ENCODE results near the gene ATP1A3. TPM values are rescaled to one million over a fixed set of nuclear protein-coding genes. Genes with fewer than 3 reads are reported as not detected.
"Not testable (repeated sequence)": the region's sequence is repeated elsewhere in the genome, so short reads cannot be mapped to it uniquely, and the experiment has no call there.

Gene ATP1A3
- total and polyA plus RNA-seq, 4 experiments from 2014 or later, result 0.89 to 3.5 (median 1.8) TPM

DNA sequence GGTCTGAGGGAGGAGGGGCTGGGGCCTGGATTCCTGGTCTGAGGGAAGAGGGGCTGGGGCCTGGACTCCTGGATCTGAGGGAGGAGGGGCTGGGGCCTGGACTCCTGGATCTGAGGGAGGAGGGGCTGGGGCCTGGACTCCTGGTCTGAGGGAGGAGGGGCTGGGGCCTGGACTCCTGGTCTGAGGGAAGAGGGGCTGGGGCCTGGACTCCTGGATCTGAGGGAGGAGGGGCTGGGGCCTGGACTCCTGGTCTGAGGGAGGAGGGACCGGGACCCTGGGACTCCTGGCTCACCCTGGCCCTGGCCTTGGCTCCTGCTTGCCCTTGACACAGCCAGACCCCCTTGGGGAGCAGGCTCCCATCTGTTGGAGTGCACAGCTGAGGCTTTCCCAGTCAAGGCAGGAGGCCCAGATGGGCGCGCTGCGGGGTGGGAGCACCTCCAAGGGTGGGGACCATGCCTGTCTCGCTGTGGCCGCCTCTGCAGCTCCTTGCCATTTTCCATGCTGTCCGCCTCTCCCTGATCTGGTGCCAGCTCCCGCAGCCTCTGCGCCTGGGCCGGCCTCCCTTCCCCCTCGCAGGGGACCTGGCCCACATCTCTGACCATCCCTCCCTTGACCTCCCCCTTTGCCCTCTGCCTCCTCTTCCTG is 2.0 kb downstream of the ATP1A3 start:
- H3K9me3 Mint-ChIP-seq; H3K27ac ChIP-seq (ENCODE audit: low read depth, low read length); H3K36me3 Mint-ChIP-seq; H3K9me3 ChIP-seq (ENCODE audit: control insufficient read depth in 1 of 2, low read length in 2 of 2); POLR2A ChIA-PET (ENCODE audit: partially characterized antibody); H3K4me3 ChIP-seq (ENCODE audit: low read length in 2 of 2); CTCF ChIA-PET (ENCODE audit: partially characterized antibody); H3K36me3 ChIP-seq (ENCODE audit: insufficient read depth, low read length); DNase-seq; intact Hi-C loops (cut with micrococcal nuclease): not testable (repeated sequence)
- Mint-ChIP-seq H3K4me1 (peaks cover 11 to 29% (median 20%) of the 10 kb centered on the region in 4 donors), H3K4me3 (peak overlapping the region in 3 of 8 donors; percentile 6 to 48 (median 43)), H3K27ac (peak overlapping the region in 1 of 7 donors; percentile 8), H3K27me3 (peaks cover 23 to 24% of the 10 kb centered on the region in 2 donors)
- peaks cover 15% of the 10 kb centered on the region for H3K27me3 ChIP-seq (ENCODE audit: insufficient read depth, low read length)
- peaks cover 13% of the 10 kb centered on the region for H3K4me1 ChIP-seq (ENCODE audit: insufficient read depth, low read length)

DNA sequence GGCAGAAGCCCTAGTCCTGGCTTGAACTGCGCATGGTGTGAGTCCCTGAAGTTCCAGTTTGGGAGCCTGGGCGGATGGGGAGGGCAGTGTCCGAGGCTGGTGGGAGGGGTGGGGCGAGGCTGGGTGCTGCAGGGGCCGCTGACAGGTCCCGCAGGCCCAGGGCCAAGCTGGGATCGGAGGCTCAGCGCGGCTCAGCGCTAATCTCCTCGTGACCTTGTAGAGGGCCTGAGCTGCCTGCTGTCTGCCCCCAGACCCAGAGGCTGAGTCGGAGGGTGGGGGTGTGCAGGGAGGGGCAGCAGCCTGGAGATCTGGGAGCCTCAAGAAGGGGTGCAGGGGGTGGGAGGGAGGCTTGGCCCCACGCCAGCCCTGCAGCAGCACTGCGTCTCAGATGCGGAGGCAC is 3.0 kb downstream of the ATP1A3 start:
- Mint-ChIP-seq H3K4me3 (no peak overlapping the region), H3K4me1 (peaks cover 6 to 21% (median 16%) of the 10 kb centered on the region in 4 donors), H3K36me3 (peaks cover 0 to 4% of the 10 kb centered on the region in 2 donors), H3K27me3 (peaks cover 15 to 16% of the 10 kb centered on the region in 2 donors), H3K9me3 (peaks cover 0 to 2% (median 0%) of the 10 kb centered on the region in 8 donors), H3K27ac (no peak overlapping the region)
- no peaks in the 10 kb centered on the region for H3K36me3 ChIP-seq (ENCODE audit: insufficient read depth, low read length)
- H3K27me3 ChIP-seq (ENCODE audit: insufficient read depth, low read length), result peaks cover 7% of the 10 kb centered on the region
- H3K4me3 ChIP-seq (ENCODE audit: low read length in 2 of 2), result no peak overlapping the region
- peaks cover 13% of the 10 kb centered on the region for H3K4me1 ChIP-seq (ENCODE audit: insufficient read depth, low read length)
- POLR2A ChIA-PET (ENCODE audit: partially characterized antibody), result no interaction called here
- no peak overlapping the region for H3K27ac ChIP-seq (ENCODE audit: low read depth, low read length)
- no peak for DNase-seq
- intact Hi-C loops (cut with micrococcal nuclease), result no loop called here
- CTCF ChIA-PET (ENCODE audit: partially characterized antibody), result no interaction called here
- no peaks in the 10 kb centered on the region for H3K9me3 ChIP-seq (ENCODE audit: control insufficient read depth in 1 of 2, low read length in 2 of 2)

DNA sequence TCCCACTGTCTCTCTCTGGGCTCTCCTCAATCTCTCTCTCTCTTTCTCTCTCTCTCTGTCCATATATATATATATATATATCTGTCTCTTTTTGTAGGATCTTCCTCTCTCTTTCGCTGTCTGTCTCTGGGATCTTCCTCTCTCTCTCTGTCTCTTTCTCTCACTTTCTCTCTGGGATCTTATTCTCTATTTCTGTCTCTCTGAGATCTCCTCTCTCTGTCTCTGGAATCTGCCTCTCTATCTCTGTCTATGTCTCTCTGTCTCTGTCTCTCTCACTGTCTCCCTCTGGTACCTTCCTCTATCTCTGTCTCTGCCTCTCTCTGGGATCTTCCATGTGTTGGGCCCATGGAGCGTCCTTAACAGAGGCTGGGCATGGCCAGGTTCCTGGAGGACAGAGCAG is 3.4 kb downstream of the ATP1A3 start:
- Mint-ChIP-seq H3K27ac (no peak overlapping the region), H3K4me3 (no peak overlapping the region), H3K27me3 (peaks cover 13 to 14% of the 10 kb centered on the region in 2 donors), H3K9me3 (no peaks in the 10 kb centered on the region), H3K36me3 (peaks cover 0 to 4% of the 10 kb centered on the region in 2 donors), H3K4me1 (peaks cover 6 to 19% (median 16%) of the 10 kb centered on the region in 4 donors)
- ChIA-PET CTCF (ENCODE audit: partially characterized antibody) (no interaction called here), POLR2A (ENCODE audit: partially characterized antibody) (no interaction called here)
- no peaks in the 10 kb centered on the region for H3K36me3 ChIP-seq (ENCODE audit: insufficient read depth, low read length)
- DNase-seq, result no peak
- H3K4me3 ChIP-seq (ENCODE audit: low read length in 2 of 2), result no peak overlapping the region
- H3K4me1 ChIP-seq (ENCODE audit: insufficient read depth, low read length), result peaks cover 13% of the 10 kb centered on the region
- peaks cover 5% of the 10 kb centered on the region for H3K27me3 ChIP-seq (ENCODE audit: insufficient read depth, low read length)
- H3K9me3 ChIP-seq (ENCODE audit: control insufficient read depth in 1 of 2, low read length in 2 of 2), result no peaks in the 10 kb centered on the region
- H3K27ac ChIP-seq (ENCODE audit: low read depth, low read length), result no peak overlapping the region
- intact Hi-C loops (cut with micrococcal nuclease), result no loop called here

DNA sequence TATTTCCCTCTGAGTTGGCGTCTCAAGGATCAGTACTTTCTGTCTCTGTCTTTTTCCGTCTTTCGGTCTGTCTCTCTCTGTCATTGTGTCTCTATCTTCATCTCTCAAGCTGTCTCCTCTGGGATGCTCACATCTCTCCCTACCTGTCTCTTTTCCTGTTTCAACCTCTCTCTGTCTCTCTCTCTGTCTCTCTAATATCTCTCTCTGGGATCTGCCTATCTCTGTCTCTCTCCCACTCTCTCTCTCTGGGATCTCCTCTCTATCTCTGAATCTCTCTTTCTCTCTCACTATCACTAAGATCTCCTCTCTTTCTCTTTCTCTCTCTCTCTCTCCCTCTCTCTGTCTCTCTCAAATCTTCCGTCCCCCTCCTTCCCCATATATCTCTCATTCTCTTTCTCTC is 4.0 kb downstream of the ATP1A3 start:
- CTCF ChIA-PET (ENCODE audit: partially characterized antibody), result no interaction called here
- Histone ChIP-seq H3K4me1 (ENCODE audit: insufficient read depth, low read length) (peaks cover 13% of the 10 kb centered on the region), H3K27ac (ENCODE audit: low read depth, low read length) (no peak overlapping the region), H3K36me3 (ENCODE audit: insufficient read depth, low read length) (no peaks in the 10 kb centered on the region), H3K27me3 (ENCODE audit: insufficient read depth, low read length) (peaks cover 4% of the 10 kb centered on the region), H3K9me3 (ENCODE audit: control insufficient read depth in 1 of 2, low read length in 2 of 2) (no peaks in the 10 kb centered on the region), H3K4me3 (ENCODE audit: low read length in 2 of 2) (no peak overlapping the region)
- no peak for DNase-seq
- H3K27ac Mint-ChIP-seq, result no peak overlapping the region
- peaks cover 4 to 13% (median 12%) of the 10 kb centered on the region in 4 donors for H3K4me1 Mint-ChIP-seq
- H3K36me3 Mint-ChIP-seq, result peaks cover 0 to 4% of the 10 kb centered on the region in 2 donors
- intact Hi-C loops (cut with micrococcal nuclease), result no loop called here
- no peak overlapping the region for H3K4me3 Mint-ChIP-seq
- H3K27me3 Mint-ChIP-seq, result peaks cover 7 to 8% of the 10 kb centered on the region in 2 donors
- POLR2A ChIA-PET (ENCODE audit: partially characterized antibody), result no interaction called here
- H3K9me3 Mint-ChIP-seq, result no peaks in the 10 kb centered on the region

DNA sequence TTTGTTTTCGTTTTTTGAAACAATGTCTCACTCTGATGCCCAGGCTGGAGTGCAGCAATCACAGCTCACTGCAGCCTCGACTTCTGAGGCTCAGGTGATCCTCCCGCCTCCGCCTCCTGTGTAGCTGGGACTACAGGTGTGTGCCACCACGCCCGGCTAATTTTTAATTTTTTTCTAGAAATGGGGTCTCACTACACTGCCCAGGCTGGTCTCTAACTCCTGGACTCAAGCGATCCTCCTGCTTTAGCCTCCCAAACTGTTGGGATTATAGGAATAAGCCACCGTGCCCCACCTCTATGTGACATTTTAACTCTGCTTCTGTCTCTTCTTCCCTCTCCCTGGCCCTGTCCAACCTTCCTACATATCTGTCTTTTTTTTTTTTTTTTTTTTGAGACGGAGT is 5.1 kb downstream of the ATP1A3 start:
- no peak for DNase-seq
- Mint-ChIP-seq H3K36me3 (peaks cover 0 to 4% of the 10 kb centered on the region in 2 donors), H3K4me1 (peaks cover 3 to 8% (median 6%) of the 10 kb centered on the region in 4 donors), H3K9me3 (no peaks in the 10 kb centered on the region), H3K4me3 (no peak overlapping the region), H3K27me3 (peaks cover 3% of the 10 kb centered on the region in 2 donors), H3K27ac (no peak overlapping the region)
- Histone ChIP-seq H3K4me1 (ENCODE audit: insufficient read depth, low read length) (peaks cover 8% of the 10 kb centered on the region), H3K4me3 (ENCODE audit: low read length in 2 of 2) (no peak overlapping the region), H3K36me3 (ENCODE audit: insufficient read depth, low read length) (no peaks in the 10 kb centered on the region), H3K9me3 (ENCODE audit: control insufficient read depth in 1 of 2, low read length in 2 of 2) (no peaks in the 10 kb centered on the region), H3K27ac (ENCODE audit: low read depth, low read length) (no peak overlapping the region), H3K27me3 (ENCODE audit: insufficient read depth, low read length) (no peaks in the 10 kb centered on the region)
- intact Hi-C loops (cut with micrococcal nuclease), result no loop called here
- ChIA-PET POLR2A (ENCODE audit: partially characterized antibody) (interaction anchor here (0.7 kb wide), 1 partner anchor 43 kb away, joined by 3 read pairs; no protein-coding TSS in a partner anchor), CTCF (ENCODE audit: partially characterized antibody) (no interaction called here)

DNA sequence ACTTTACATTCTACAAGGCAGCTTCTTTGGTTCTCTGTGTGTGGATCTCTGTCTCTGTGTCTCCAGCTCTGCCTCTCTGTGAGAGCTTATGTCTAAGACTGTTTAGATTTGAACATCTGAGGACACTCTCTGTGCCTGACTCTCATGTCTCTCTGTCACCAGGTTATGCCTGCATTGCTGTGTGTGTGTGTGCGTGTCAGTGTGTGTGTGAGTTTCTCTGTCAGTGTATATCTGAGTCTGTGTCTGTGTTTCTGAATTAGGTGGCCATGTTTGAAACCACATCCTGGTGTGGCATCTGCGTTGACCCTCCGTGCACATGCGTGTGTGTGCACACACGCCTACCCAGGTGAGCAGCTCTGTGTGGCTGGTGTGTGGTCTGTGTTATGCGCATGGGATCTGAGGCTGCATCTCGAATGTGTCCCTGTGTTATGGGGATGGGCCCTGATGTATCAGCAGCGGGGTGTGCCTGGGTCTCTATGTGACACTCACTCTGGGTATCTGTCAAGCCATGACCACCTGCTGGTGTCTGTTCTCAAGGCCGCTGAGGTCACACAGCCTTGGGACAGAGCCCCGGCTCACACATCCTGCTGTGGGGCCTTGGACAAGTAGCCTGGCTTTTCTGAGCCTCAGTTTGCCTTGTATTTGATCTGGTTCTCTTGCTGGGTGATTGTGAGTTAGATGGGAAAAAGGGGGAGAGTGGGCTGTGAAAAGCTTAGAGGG is 6.7 kb downstream of the ATP1A3 start:
- ChIA-PET CTCF (ENCODE audit: partially characterized antibody) (no interaction called here), POLR2A (ENCODE audit: partially characterized antibody) (interaction anchor here (0.7 kb wide), 1 partner anchor 53 kb away, joined by 3 read pairs; no protein-coding TSS in a partner anchor)
- Mint-ChIP-seq H3K4me1 (no peaks in the 10 kb centered on the region), H3K27ac (peak overlapping the region in 1 of 7 donors; percentile 62), H3K36me3 (peaks cover 0 to 4% of the 10 kb centered on the region in 2 donors), H3K4me3 (no peak overlapping the region), H3K9me3 (no peaks in the 10 kb centered on the region), H3K27me3 (no peaks in the 10 kb centered on the region)
- intact Hi-C loops (cut with micrococcal nuclease), result no loop called here
- H3K9me3 ChIP-seq (ENCODE audit: control insufficient read depth in 1 of 2, low read length in 2 of 2), result no peaks in the 10 kb centered on the region
- no peak overlapping the region for H3K4me3 ChIP-seq (ENCODE audit: low read length in 2 of 2)
- H3K27me3 ChIP-seq (ENCODE audit: insufficient read depth, low read length), result no peaks in the 10 kb centered on the region
- H3K36me3 ChIP-seq (ENCODE audit: insufficient read depth, low read length), result no peaks in the 10 kb centered on the region
- H3K4me1 ChIP-seq (ENCODE audit: insufficient read depth, low read length), result no peaks in the 10 kb centered on the region
- H3K27ac ChIP-seq (ENCODE audit: low read depth, low read length), result no peak overlapping the region
- no peak for DNase-seq

DNA sequence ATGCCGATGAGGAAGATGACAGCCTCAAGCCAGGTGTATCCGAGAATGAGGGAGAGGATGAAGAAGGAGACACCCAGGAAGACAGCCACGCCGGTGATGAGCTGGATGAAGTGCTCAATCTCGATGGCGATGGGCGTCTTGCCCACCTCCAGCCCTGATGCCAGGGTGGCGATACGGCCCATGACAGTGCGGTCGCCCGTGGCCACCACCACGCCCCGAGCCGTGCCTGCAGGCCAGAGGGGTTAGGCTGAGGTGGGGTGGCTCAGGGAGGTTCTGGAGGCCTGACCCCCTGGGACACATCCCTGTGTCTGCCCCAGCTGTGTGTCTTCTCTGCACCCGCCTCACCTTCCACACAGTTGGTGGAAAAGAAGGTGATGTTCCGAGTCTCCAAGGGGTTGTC is 9.1 kb downstream of the ATP1A3 start:
- POLR2A ChIA-PET (ENCODE audit: partially characterized antibody), result no interaction called here
- Histone ChIP-seq H3K27me3 (ENCODE audit: insufficient read depth, low read length) (no peaks in the 10 kb centered on the region), H3K9me3 (ENCODE audit: control insufficient read depth in 1 of 2, low read length in 2 of 2) (no peaks in the 10 kb centered on the region), H3K4me1 (ENCODE audit: insufficient read depth, low read length) (no peaks in the 10 kb centered on the region), H3K36me3 (ENCODE audit: insufficient read depth, low read length) (no peaks in the 10 kb centered on the region), H3K27ac (ENCODE audit: low read depth, low read length) (no peak overlapping the region), H3K4me3 (ENCODE audit: low read length in 2 of 2) (no peak overlapping the region)
- no peak overlapping the region for H3K4me3 Mint-ChIP-seq
- DNase-seq, result no peak
- peaks cover 0 to 4% of the 10 kb centered on the region in 2 donors for H3K36me3 Mint-ChIP-seq
- CTCF ChIA-PET (ENCODE audit: partially characterized antibody), result no interaction called here
- H3K27ac Mint-ChIP-seq, result no peak overlapping the region
- no peaks in the 10 kb centered on the region for H3K4me1 Mint-ChIP-seq
- intact Hi-C loops (cut with micrococcal nuclease), result no loop called here
- H3K27me3 Mint-ChIP-seq, result no peaks in the 10 kb centered on the region
- no peaks in the 10 kb centered on the region for H3K9me3 Mint-ChIP-seq
